ENCODE data around the gene IL7R. TPM values are rescaled to one million over a fixed set of nuclear protein-coding genes. Genes with fewer than 3 reads are reported as not detected.

IL7R gene
- total and polyA plus RNA-seq, 10 of the 15 experiments (the other 5 are each of a cell fraction or from before 2014, with no cell fraction given): 0.40 to 21.1 (median 0.85) TPM

DNA sequence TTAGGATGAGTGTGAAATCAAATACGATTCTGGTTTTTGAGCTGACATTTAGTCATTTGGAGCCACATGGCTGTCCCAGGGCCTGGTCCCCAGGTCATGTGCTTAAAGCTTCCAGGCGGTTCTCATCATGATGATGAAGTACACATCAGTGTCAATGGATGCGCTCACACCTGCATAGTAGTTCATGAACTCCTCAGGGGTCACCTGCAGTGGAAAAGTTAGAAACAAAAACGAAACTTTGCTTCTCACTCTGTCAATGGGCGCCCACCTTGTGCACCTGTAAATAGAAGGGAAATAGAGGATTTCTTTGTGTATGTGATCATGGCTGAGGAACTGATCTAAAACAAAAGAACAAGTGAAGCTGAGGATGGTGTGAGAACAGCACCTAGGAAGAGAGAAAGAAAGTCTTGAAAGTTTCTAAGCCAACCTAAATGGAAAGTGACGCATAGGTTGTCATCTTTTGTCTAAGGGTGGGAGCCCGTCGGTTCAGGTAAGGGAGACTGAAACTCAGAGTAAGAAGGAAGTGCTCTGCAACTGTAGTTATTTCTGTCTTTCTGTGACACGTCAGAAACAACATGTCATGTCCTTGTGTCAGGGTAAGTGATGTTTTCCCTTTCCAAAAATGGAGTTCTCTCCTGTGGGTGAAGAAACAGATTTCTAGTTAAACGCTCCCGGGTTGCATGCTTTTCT lies 47.9 kb downstream of the IL7R start:
- intact Hi-C loops (cut with micrococcal nuclease; ENCODE audit: unreplicated experiment): no loop called here
- BruUV-seq (replicated peaks): no TSS peak
- TF ChIP-seq CEBPB (IDR thresholded peaks at IDR 0.05; ENCODE audit: borderline replicate concordance in 1 of 2, low read depth in 2 of 2, low read length in 2 of 2) (0 out of 4 replicates have a peak, but pooled peaks of 1 of the 2 experiments have one; percentile 38), POLR2AphosphoS5 (IDR thresholded peaks at IDR 0.05; ENCODE audit: low read length) (no peak), POLR2AphosphoS2 (IDR thresholded peaks at IDR 0.05; ENCODE audit: low read depth, low read length) (no peak), SIX5 (IDR thresholded peaks at IDR 0.05; ENCODE audit: low read depth, low read length, severe bottlenecking) (no peak), MEF2B (IDR thresholded peaks at IDR 0.05; ENCODE audit: partially characterized antibody, poor library complexity, severe bottlenecking) (peak; percentile 85), TAF1 (IDR thresholded peaks at IDR 0.05; ENCODE audit: borderline replicate concordance, low read depth, low read length) (no peak), RAD51 (IDR thresholded peaks at IDR 0.05) (no peak), RCOR1 (conservative IDR thresholded peaks at IDR 0.05; ENCODE audit: low read depth, low read length) (no peak), NRF1 (conservative IDR thresholded peaks at IDR 0.05; ENCODE audit: low read depth, low read length) (no peak), PML (IDR thresholded peaks at IDR 0.05; ENCODE audit: low read length) (0 out of 2 replicates have a peak, but pooled peaks have one; percentile 21), FOS (IDR thresholded peaks at IDR 0.05; ENCODE audit: borderline replicate concordance, extremely low read depth, insufficient read length) (no peak), ATF7 (IDR thresholded peaks at IDR 0.05; ENCODE audit: low read depth) (peak; percentile 80), SMAD5 (IDR thresholded peaks at IDR 0.05; ENCODE audit: low read depth) (no peak), ETV6 (conservative IDR thresholded peaks at IDR 0.05 in 1 of 2, IDR thresholded peaks at IDR 0.05 in 1 of 2; ENCODE audit: borderline replicate concordance in 1 of 2, low read depth in 1 of 2) (peak in 1 of 2 experiments; percentile 90; a peak in 2 of 4 replicates), LARP7 (IDR thresholded peaks at IDR 0.05) (no peak), ZSCAN29 (IDR thresholded peaks at IDR 0.05) (no peak), TCF7 (IDR thresholded peaks at IDR 0.05; ENCODE audit: borderline replicate concordance) (no peak), USF1 (IDR thresholded peaks at IDR 0.05; ENCODE audit: borderline replicate concordance, extremely low read length, insufficient read depth, low read depth, low read length) (no peak)
- TF ChIP-seq, protein P1, sequence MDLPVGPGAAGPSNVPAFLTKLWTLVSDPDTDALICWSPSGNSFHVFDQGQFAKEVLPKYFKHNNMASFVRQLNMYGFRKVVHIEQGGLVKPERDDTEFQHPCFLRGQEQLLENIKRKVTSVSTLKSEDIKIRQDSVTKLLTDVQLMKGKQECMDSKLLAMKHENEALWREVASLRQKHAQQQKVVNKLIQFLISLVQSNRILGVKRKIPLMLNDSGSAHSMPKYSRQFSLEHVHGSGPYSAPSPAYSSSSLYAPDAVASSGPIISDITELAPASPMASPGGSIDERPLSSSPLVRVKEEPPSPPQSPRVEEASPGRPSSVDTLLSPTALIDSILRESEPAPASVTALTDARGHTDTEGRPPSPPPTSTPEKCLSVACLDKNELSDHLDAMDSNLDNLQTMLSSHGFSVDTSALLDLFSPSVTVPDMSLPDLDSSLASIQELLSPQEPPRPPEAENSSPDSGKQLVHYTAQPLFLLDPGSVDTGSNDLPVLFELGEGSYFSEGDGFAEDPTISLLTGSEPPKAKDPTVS (IDR thresholded peaks at IDR 0.05; ENCODE audit: low read depth, low read length): no peak
- TF ChIP-seq, protein P2, sequence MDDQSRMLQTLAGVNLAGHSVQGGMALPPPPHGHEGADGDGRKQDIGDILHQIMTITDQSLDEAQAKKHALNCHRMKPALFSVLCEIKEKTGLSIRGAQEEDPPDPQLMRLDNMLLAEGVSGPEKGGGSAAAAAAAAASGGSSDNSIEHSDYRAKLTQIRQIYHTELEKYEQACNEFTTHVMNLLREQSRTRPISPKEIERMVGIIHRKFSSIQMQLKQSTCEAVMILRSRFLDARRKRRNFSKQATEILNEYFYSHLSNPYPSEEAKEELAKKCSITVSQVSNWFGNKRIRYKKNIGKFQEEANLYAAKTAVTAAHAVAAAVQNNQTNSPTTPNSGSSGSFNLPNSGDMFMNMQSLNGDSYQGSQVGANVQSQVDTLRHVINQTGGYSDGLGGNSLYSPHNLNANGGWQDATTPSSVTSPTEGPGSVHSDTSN (IDR thresholded peaks at IDR 0.05; ENCODE audit: insufficient replicate concordance, low read depth, low read length): no peak

More for the DNA sequence above, 47.9 kb downstream of the IL7R start:
- DNase-seq (ENCODE audit: low read depth, low spot score) (peak; percentile 55), FAIRE-seq (peak; percentile 31), ATAC-seq (peak; percentile 71)
- H2AFZ ChIP-seq (ENCODE audit: control insufficient read depth, low read depth, low read length): no peak overlapping the region; the same call in 1 of the 2 replicates
- no peaks in the 10 kb centered on the region for H3K79me2 ChIP-seq (ENCODE audit: control insufficient read depth, insufficient read depth, low read length)
- no peaks in the 10 kb centered on the region for H3K36me3 ChIP-seq (ENCODE audit: control insufficient read depth in 2 of 2, insufficient read depth in 2 of 2, low read length in 1 of 2)
- no peaks in the 10 kb centered on the region for H3K27me3 ChIP-seq (replicated peaks in 1 of 2; ENCODE audit: control insufficient read depth in 2 of 2, insufficient read depth in 2 of 2, low read length in 1 of 2)
- ChIA-PET CTCF (interaction anchor here (0.7 to 2.6 kb wide), 9 partner anchors 11 to 692 kb away, joined by 3 to 13 read pairs (median 3); no protein-coding TSS in a partner anchor), SMC1A (ENCODE audit: uncharacterized antibody, unreplicated experiment) (interaction anchor here (1.2 to 13.7 kb wide), 5 partner anchors 11 to 47 kb away, joined by 5 to 238 read pairs (median 9); partner anchors contain the start of gene IL7R), RAD21 (ENCODE audit: unreplicated experiment) (interaction anchor here (1.0 to 3.1 kb wide), 6 partner anchors 19 to 71 kb away, joined by 3 to 16 read pairs (median 4); no protein-coding TSS in a partner anchor), POLR2A (interaction anchor here (0.8 to 1.6 kb wide), 4 partner anchors 22 to 48 kb away, joined by 3 to 6 read pairs (median 4); partner anchors contain the start of gene IL7R)
- 19% methylated on average over 11 of the region's 11 CpGs for WGBS (ENCODE audit: insufficient coverage, insufficient replicate concordance, low lambda C conversion rate, missing lambda C conversion rate)
- H3K9me3 ChIP-seq (replicated peaks; ENCODE audit: control insufficient read depth, insufficient read depth, low read length): no peaks in the 10 kb centered on the region
- peaks cover 43% of the 10 kb centered on the region for H3K4me1 ChIP-seq (ENCODE audit: control insufficient read depth, insufficient read depth, low read length)
- H3K9ac ChIP-seq (ENCODE audit: control insufficient read depth, insufficient read depth, low read length): no peak overlapping the region
- peak overlapping the region; percentile 66 for H3K27ac ChIP-seq (ENCODE audit: control insufficient read depth, insufficient read depth)
- no peak overlapping the region for H3K4me3 ChIP-seq
- no peaks in the 10 kb centered on the region for H4K20me1 ChIP-seq (ENCODE audit: control insufficient read depth, insufficient read depth)
- H3K4me2 ChIP-seq (ENCODE audit: control insufficient read depth, insufficient read depth): peak overlapping the region; percentile 23; the same call in 1 of the 2 replicates
- in situ Hi-C loops (cut with MboI): no loop called here

Measured in GM12878 (cell line).